HCT116 (cell line): Measurements from ENCODE around the gene SOX15.

Experiments
- CTCF ChIP-seq, 3 experiments: fragments of 200-600 bp in 1 of 3; sonication (generic) in 1 of 3; IDR thresholded peaks in 2 of 3; conservative IDR thresholded peaks in 1 of 3; 2 replicates each; pipeline ENCODE4 v1.5.1; 2012 to 2017; ENCODE audit warnings: low read depth in 2 of 3, low read length in 2 of 3, antibody characterized with exemption in 1 of 3, borderline replicate concordance in 1 of 3, control low read depth in 1 of 3, mild to moderate bottlenecking in 1 of 3, mixed read lengths in 1 of 3, mixed run types in 1 of 3, moderate library complexity in 1 of 3; ENCODE audit not compliant: insufficient read depth in 1 of 3
- EGR1 ChIP-seq: IDR thresholded peaks from 2 replicates; pipeline ENCODE4 v1.6.1; 2012; ENCODE audit warnings: low read depth
- JUND ChIP-seq: IDR thresholded peaks from 2 replicates; pipeline ENCODE4 v1.6.1; 2012
- POLR2A ChIP-seq: IDR thresholded peaks from 2 replicates; pipeline ENCODE4 v1.7.0; 2011; ENCODE audit warnings: borderline replicate concordance; ENCODE audit not compliant: insufficient read depth, insufficient read length; ENCODE audit errors: extremely low read depth
- POLR2AphosphoS5 ChIP-seq: IDR thresholded peaks from 2 replicates; pipeline ENCODE4 v1.6.1; 2011; ENCODE audit warnings: mild to moderate bottlenecking, low read depth, low read length, moderate library complexity
- SP1 ChIP-seq: IDR thresholded peaks from 2 replicates; pipeline ENCODE4 v1.6.1; 2012; ENCODE audit warnings: low read depth
- YY1 ChIP-seq: IDR thresholded peaks from 2 replicates; pipeline ENCODE4 v1.6.1; 2011; ENCODE audit warnings: low read length, low read depth, moderate library complexity, mild to moderate bottlenecking; ENCODE audit not compliant: insufficient replicate concordance; ENCODE audit errors: extremely low read depth
- ZBTB33 ChIP-seq: IDR thresholded peaks from 2 replicates; pipeline ENCODE4 v1.6.1; 2011; ENCODE audit warnings: mild to moderate bottlenecking, low read length, moderate library complexity; ENCODE audit not compliant: insufficient replicate concordance; ENCODE audit errors: extremely low read depth

GRCh38 chr17:7569571-7569970, 20.3 kb downstream of the SOX15 start:
- TF ChIP-seq YY1 (no peak), EGR1 (no peak), CTCF (IDR thresholded peaks at IDR 0.05 in 2 of 3, conservative IDR thresholded peaks at IDR 0.05 in 1 of 3; ENCODE audit: borderline replicate concordance in 1 of 3, insufficient read depth in 1 of 3, low read depth in 2 of 3, low read length in 2 of 3) (no peak), SP1 (no peak), POLR2AphosphoS5 (no peak), POLR2A (no peak), ZBTB33 (no peak), JUND (no peak)
